Liver (tissue), 9 donors: Measurements from ENCODE around the gene BCAN. TPM values are rescaled to one million over a fixed set of nuclear protein-coding genes. Genes with fewer than 3 reads are reported as not detected.

ENCODE experiments used
- DNase-seq: peaks from one replicate; pipeline ENCODE4 v3.0.0-alpha.2; 2017; ENCODE audit warnings: low spot score
- H3K27ac ChIP-seq, 2 donors: one replicate each; pipeline ENCODE4 v1.7.0; 2013; ENCODE audit warnings: inconsistent platforms in 2 of 2, low read length in 2 of 2, control low read depth in 1 of 2, low read depth in 1 of 2, mild to moderate bottlenecking in 1 of 2
- H3K27me3 ChIP-seq, 4 donors: one replicate each; pipeline versions ENCODE4 v1.6.1 to v1.7.0; 2013; ENCODE audit warnings: low read length in 3 of 4, inconsistent platforms in 1 of 4, mild to moderate bottlenecking in 1 of 4, moderate library complexity in 1 of 4; ENCODE audit not compliant: control insufficient read depth in 4 of 4, insufficient read depth in 4 of 4
- H3K36me3 ChIP-seq, 4 donors: one replicate each; pipeline versions ENCODE4 v1.6.1 to v1.7.0; 2013; ENCODE audit warnings: low read length in 3 of 4, mild to moderate bottlenecking in 3 of 4, low read depth in 1 of 4, moderate library complexity in 1 of 4; ENCODE audit not compliant: control insufficient read depth in 4 of 4, insufficient read depth in 3 of 4
- H3K4me1 ChIP-seq, 4 donors: one replicate each; pipeline versions ENCODE4 v1.6.1 to v1.7.0; 2013; ENCODE audit warnings: low read length in 3 of 4, mild to moderate bottlenecking in 3 of 4, moderate library complexity in 1 of 4; ENCODE audit not compliant: control insufficient read depth in 4 of 4, insufficient read depth in 4 of 4
- H3K4me3 ChIP-seq, 3 donors: one replicate each; pipeline versions ENCODE4 v1.6.1 to v1.7.0; 2013; ENCODE audit warnings: low read length in 3 of 3, control low read depth in 1 of 3, low read depth in 1 of 3, mild to moderate bottlenecking in 1 of 3
- H3K9ac ChIP-seq, 2 donors: one replicate each; pipeline ENCODE4 v1.7.0; 2013; ENCODE audit warnings: low read length in 2 of 2, mild to moderate bottlenecking in 2 of 2, moderate library complexity in 2 of 2, control low read depth in 1 of 2, low read depth in 1 of 2
- H3K9me3 ChIP-seq, 4 donors: one replicate each; pipeline versions ENCODE4 v1.6.1 to v1.7.0; 2013; ENCODE audit warnings: low read length in 3 of 4; ENCODE audit not compliant: control insufficient read depth in 4 of 4
- ATF3 ChIP-seq: IDR thresholded peaks from 2 replicates; pipeline ENCODE4 v1.6.1; 2016; ENCODE audit warnings: antibody characterized with exemption
- CTCF ChIP-seq: fragments of 150-350 bp; IDR thresholded peaks from 2 replicates; pipeline ENCODE4 v1.5.1; 2017; ENCODE audit warnings: improper control_type of control experiment, low read depth, low read length; ENCODE audit not compliant: missing input control
- EGR1 ChIP-seq, 2 donors: IDR thresholded peaks; 2 replicates each; pipeline ENCODE4 v1.6.1; 2016 to 2018; ENCODE audit warnings: antibody characterized with exemption in 2 of 2, low read depth in 2 of 2
- FOXA1 ChIP-seq: IDR thresholded peaks from 2 replicates; pipeline ENCODE4 v1.6.1; 2016; ENCODE audit warnings: antibody characterized with exemption
- FOXA2 ChIP-seq: IDR thresholded peaks from 2 replicates; pipeline ENCODE4 v1.6.1; 2016; ENCODE audit warnings: antibody characterized with exemption
- GABPA ChIP-seq, 2 donors: IDR thresholded peaks in 1 of 2; conservative IDR thresholded peaks in 1 of 2; 2 replicates each; pipeline ENCODE4 v1.6.1; 2016; ENCODE audit warnings: antibody characterized with exemption in 2 of 2, mild to moderate bottlenecking in 1 of 2, moderate library complexity in 1 of 2
- HNF4A ChIP-seq, 2 donors: conservative IDR thresholded peaks; 2 replicates each; pipeline ENCODE4 v1.6.1; 2016; ENCODE audit warnings: antibody characterized with exemption in 2 of 2, mild to moderate bottlenecking in 2 of 2
- HNF4G ChIP-seq: IDR thresholded peaks from 2 replicates; pipeline ENCODE4 v1.6.1; 2016; ENCODE audit warnings: antibody characterized with exemption
- JUND ChIP-seq, 2 donors: IDR thresholded peaks; 2 replicates each; pipeline ENCODE4 v1.6.1; 2016; ENCODE audit warnings: antibody characterized with exemption in 2 of 2
- MAX ChIP-seq: IDR thresholded peaks from 2 replicates; pipeline ENCODE4 v1.6.1; 2016; ENCODE audit warnings: antibody characterized with exemption
- NR2F2 ChIP-seq: IDR thresholded peaks from 2 replicates; pipeline ENCODE4 v1.6.1; 2016; ENCODE audit warnings: antibody characterized with exemption
- RAD21 ChIP-seq, 2 donors: IDR thresholded peaks; 2 replicates each; pipeline ENCODE4 v1.6.1; 2016; ENCODE audit warnings: antibody characterized with exemption in 2 of 2, mild to moderate bottlenecking in 2 of 2
- RXRA ChIP-seq, 2 donors: IDR thresholded peaks; 2 replicates each; pipeline ENCODE4 v1.6.1; 2017 to 2018; ENCODE audit warnings: antibody characterized with exemption in 2 of 2, mild to moderate bottlenecking in 1 of 2
- SP1 ChIP-seq: IDR thresholded peaks from 2 replicates; pipeline ENCODE4 v1.6.1; 2018; ENCODE audit warnings: antibody characterized with exemption, mild to moderate bottlenecking
- TAF1 ChIP-seq: conservative IDR thresholded peaks from 2 replicates; pipeline ENCODE4 v1.6.1; 2016; ENCODE audit warnings: antibody characterized with exemption, mild to moderate bottlenecking
- YY1 ChIP-seq: IDR thresholded peaks from 2 replicates; pipeline ENCODE4 v1.6.1; 2016; ENCODE audit warnings: antibody characterized with exemption, mild to moderate bottlenecking
- WGBS: extraction: QIAGEN DNeasy Blood & Tissue Kit; methylation state at CpG from one replicate; pipeline ENCODE4 v1.1.7; 2013; 5-methylcytosine and 5-hydroxymethylcytosine counted together
- polyA plus RNA-seq, 2 donors: library from polyadenylated mRNA; stranded (reverse) in 1 of 2; unstranded in 1 of 2; fragments of 200-250 nt in 1 of 2; fragments of >200 nt in 1 of 2; fragmentation: Nextera tagmentation in 1 of 2; extraction: Ambion mirVana in 1 of 2; gene quantifications; one replicate each; pipeline versions ENCODE4 v1.2.1 to v1.2.3, GENCODE V29; 2013 to 2015
- total RNA-seq, 2 donors: library from RNA; depleted of rRNA; stranded (reverse); fragments of >200 nt; gene quantifications; one replicate each; pipeline ENCODE4 v1.2.3, GENCODE V29; 2014
- TF ChIP-seq, protein P1 (sequence below): IDR thresholded peaks from 2 replicates; pipeline ENCODE4 v1.6.1; 2016; ENCODE audit warnings: antibody characterized with exemption, mild to moderate bottlenecking
- TF ChIP-seq, protein P2 (sequence below): IDR thresholded peaks from 2 replicates; pipeline ENCODE4 v1.6.1; 2016; ENCODE audit warnings: antibody characterized with exemption
- donor health status: healthy.
- donor health status: healthy.
- donor health status: healthy.
- donor health status: healthy.
- donor health status: healthy.

The BCAN gene
- total and polyA plus RNA-seq, 4 donors, result 0.02 TPM; not detected in 3

- H3K4me3 ChIP-seq, result no peak overlapping the region
- H3K27me3 ChIP-seq, result peaks cover 0 to 6% (median 3%) of the 10 kb centered on the region in 4 donors
Measured at GRCh38 chr1:156657741-156658319, 15.9 kb downstream of the BCAN start.

More at GRCh38 chr1:156657741-156658319, 15.9 kb downstream of the BCAN start:
- DNase-seq, result no peak
- TF ChIP-seq FOXA1 (no peak), EGR1 (IDR thresholded peaks at IDR 0.05; ENCODE audit: low read depth in 2 of 2) (no peak), HNF4G (no peak), YY1 (no peak), SP1 (no peak), GABPA (IDR thresholded peaks at IDR 0.05 in 1 of 2, conservative IDR thresholded peaks at IDR 0.05 in 1 of 2) (no peak), RXRA (IDR thresholded peaks at IDR 0.05) (no peak), ATF3 (no peak), RAD21 (IDR thresholded peaks at IDR 0.05) (no peak), JUND (IDR thresholded peaks at IDR 0.05) (no peak), CTCF (no peak), FOXA2 (no peak), TAF1 (no peak), HNF4A (conservative IDR thresholded peaks at IDR 0.05) (no peak), NR2F2 (no peak), MAX (no peak)
- TF ChIP-seq, protein P1, sequence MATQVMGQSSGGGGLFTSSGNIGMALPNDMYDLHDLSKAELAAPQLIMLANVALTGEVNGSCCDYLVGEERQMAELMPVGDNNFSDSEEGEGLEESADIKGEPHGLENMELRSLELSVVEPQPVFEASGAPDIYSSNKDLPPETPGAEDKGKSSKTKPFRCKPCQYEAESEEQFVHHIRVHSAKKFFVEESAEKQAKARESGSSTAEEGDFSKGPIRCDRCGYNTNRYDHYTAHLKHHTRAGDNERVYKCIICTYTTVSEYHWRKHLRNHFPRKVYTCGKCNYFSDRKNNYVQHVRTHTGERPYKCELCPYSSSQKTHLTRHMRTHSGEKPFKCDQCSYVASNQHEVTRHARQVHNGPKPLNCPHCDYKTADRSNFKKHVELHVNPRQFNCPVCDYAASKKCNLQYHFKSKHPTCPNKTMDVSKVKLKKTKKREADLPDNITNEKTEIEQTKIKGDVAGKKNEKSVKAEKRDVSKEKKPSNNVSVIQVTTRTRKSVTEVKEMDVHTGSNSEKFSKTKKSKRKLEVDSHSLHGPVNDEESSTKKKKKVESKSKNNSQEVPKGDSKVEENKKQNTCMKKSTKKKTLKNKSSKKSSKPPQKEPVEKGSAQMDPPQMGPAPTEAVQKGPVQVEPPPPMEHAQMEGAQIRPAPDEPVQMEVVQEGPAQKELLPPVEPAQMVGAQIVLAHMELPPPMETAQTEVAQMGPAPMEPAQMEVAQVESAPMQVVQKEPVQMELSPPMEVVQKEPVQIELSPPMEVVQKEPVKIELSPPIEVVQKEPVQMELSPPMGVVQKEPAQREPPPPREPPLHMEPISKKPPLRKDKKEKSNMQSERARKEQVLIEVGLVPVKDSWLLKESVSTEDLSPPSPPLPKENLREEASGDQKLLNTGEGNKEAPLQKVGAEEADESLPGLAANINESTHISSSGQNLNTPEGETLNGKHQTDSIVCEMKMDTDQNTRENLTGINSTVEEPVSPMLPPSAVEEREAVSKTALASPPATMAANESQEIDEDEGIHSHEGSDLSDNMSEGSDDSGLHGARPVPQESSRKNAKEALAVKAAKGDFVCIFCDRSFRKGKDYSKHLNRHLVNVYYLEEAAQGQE, result no peak
- TF ChIP-seq, protein P2, sequence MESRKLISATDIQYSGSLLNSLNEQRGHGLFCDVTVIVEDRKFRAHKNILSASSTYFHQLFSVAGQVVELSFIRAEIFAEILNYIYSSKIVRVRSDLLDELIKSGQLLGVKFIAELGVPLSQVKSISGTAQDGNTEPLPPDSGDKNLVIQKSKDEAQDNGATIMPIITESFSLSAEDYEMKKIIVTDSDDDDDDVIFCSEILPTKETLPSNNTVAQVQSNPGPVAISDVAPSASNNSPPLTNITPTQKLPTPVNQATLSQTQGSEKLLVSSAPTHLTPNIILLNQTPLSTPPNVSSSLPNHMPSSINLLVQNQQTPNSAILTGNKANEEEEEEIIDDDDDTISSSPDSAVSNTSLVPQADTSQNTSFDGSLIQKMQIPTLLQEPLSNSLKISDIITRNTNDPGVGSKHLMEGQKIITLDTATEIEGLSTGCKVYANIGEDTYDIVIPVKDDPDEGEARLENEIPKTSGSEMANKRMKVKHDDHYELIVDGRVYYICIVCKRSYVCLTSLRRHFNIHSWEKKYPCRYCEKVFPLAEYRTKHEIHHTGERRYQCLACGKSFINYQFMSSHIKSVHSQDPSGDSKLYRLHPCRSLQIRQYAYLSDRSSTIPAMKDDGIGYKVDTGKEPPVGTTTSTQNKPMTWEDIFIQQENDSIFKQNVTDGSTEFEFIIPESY, result no peak
- H3K4me1 ChIP-seq, result peaks cover 0 to 31% (median 17%) of the 10 kb centered on the region in 4 donors
- WGBS, result 18% methylated on average over 15 of the region's 15 CpGs
- no peaks in the 10 kb centered on the region for H3K9me3 ChIP-seq
- H3K36me3 ChIP-seq, result no peaks in the 10 kb centered on the region
- H3K27ac ChIP-seq, result no peak overlapping the region
- H3K9ac ChIP-seq, result no peak overlapping the region
